NB4 (cell line): Measurements from ENCODE around the gene CCDC110.

Source experiments
- POLR2A ChIP-seq: IDR thresholded peaks from 2 replicates; pipeline ENCODE4 v1.6.1; 2011; ENCODE audit warnings: mild to moderate bottlenecking; ENCODE audit not compliant: insufficient read length; ENCODE audit errors: extremely low read depth
- TF ChIP-seq, protein P1 (sequence below): IDR thresholded peaks from one replicate; pipeline ENCODE4 v1.5.1; 2012; ENCODE audit warnings: low read depth, low read length
- TF ChIP-seq, protein P2 (sequence below): IDR thresholded peaks from 2 replicates; pipeline ENCODE4 v1.6.1; 2011; ENCODE audit warnings: low read depth, low read length

DNA sequence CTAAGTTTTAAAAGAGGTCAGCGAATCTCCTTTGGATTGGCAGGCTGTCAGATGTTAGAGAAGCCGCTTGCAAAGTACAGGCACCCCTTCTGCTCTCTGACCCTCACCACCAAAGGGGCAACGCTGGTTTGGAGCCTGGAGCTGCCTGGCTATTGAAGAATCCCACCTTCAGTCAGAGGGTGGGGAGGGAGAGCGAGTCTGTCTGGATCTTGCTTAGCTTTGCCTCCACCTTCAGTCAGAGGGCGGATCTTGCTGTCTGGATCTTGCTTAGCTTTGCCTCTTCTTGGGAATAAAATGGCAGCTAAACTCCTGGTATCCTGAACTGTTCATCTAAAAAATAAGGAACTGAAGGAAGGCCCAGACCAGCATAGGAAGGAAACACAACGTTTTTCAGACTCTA, 7.3 kb downstream of the CCDC110 start:
- TF ChIP-seq, protein P1, sequence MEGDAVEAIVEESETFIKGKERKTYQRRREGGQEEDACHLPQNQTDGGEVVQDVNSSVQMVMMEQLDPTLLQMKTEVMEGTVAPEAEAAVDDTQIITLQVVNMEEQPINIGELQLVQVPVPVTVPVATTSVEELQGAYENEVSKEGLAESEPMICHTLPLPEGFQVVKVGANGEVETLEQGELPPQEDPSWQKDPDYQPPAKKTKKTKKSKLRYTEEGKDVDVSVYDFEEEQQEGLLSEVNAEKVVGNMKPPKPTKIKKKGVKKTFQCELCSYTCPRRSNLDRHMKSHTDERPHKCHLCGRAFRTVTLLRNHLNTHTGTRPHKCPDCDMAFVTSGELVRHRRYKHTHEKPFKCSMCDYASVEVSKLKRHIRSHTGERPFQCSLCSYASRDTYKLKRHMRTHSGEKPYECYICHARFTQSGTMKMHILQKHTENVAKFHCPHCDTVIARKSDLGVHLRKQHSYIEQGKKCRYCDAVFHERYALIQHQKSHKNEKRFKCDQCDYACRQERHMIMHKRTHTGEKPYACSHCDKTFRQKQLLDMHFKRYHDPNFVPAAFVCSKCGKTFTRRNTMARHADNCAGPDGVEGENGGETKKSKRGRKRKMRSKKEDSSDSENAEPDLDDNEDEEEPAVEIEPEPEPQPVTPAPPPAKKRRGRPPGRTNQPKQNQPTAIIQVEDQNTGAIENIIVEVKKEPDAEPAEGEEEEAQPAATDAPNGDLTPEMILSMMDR = no peak
- TF ChIP-seq, protein P2, sequence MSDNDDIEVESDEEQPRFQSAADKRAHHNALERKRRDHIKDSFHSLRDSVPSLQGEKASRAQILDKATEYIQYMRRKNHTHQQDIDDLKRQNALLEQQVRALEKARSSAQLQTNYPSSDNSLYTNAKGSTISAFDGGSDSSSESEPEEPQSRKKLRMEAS = no peak
- no peak for TF ChIP-seq POLR2A
